HCEC 1CT (cell line): Measurements from ENCODE around the gene UPB1.
A peak's percentile ranks its signal among the peaks of the same experiment; 100 is the strongest.
"Not testable (repeated sequence)": the region's sequence is repeated elsewhere in the genome, so short reads cannot be mapped to it uniquely, and the experiment has no call there.

ENCODE experiments used
- DNase-seq: peaks from one replicate; pipeline ENCODE4 v3.0.0-alpha.2; 2017

UPB1 gene

GRCh38 chr22:24482998-24483397 is 12.1 kb upstream of the UPB1 start:
- DNase-seq, result no peak

DNA sequence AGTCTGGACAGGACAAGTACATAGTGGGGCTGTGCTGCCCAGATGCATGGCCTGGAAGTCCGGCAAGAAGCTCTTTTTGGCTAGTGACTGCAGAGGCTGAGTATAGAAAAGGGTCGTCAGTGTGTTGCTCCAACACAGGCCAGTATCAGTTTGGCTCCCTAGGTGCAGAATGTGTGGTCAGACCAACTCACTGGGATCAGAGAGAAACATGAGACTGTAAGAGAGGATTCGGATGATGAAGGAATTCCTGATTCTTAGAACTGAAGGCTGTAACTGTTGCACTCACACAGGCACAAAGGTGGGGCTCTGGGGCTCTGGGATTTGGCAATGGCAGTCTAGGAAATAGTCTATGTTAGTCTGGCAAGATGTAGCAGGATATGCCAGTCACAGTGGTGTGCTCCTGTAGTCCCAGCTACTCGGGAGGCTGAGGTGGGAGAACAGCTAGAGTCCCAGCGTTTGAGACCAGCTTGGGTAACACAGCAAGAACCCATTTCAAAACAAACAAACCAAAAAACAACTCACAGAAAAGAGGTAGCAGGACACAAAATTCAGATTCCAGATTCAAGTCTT is 11.1 kb upstream of the UPB1 start:
- DNase-seq, result no peak

DNA sequence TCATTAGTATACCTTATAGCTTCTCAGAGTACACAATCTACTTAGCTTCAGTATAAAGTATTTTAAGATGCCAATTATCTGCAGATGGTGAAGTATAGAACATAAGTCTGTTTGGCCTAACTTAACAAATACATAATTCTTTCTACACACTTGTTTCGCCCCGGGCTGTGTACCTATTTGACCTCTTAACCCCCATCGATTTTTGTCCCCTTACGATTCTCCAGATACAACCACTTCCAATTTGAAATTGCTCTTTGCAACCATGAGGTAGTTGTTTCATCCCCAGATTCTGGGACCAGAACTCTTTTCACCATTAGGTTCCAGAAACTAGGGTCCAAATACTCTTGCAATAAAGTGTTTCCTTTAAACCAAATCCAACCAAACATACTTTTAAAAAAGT is 10.0 kb upstream of the UPB1 start:
- DNase-seq, result no peak

DNA sequence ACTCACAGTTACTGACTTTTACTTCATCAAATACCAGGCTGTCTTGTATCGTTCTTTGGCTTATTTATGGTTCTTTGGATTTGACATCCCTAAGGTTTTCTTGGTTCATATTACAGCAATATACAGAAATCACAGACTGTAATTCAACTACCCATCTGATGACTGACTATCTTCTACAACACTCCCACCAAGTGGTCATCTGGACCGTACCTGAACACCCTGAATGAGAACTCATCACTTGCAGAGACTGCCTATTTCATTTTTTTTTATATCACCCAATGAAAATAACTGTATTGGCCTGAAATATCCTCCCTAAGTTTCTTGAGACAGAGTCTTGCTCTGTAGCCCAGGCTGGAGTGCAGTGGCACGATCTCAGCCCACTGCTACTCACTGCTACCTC is 9.5 kb upstream of the UPB1 start:
- no peak for DNase-seq

DNA sequence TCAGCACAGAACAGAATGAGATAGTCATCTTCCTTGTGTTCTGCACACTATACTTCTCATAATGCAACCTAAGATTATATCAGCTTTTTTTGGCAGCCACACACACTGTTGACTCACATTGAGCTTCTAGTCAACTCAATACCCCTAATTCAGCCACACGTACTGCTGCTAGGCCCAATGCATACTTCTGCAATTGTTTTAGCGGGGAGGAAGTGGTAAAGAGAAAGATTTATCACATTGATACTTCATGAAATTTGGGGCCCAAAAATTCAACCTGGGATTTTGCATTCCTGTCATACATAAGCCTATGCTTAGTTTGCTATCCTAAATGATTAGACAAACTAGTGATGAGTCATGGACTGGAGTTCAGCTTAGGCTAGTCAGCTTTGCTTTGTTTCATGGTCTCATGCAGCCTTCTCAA is 8.6 kb upstream of the UPB1 start:
- peak; percentile 76 for DNase-seq

DNA sequence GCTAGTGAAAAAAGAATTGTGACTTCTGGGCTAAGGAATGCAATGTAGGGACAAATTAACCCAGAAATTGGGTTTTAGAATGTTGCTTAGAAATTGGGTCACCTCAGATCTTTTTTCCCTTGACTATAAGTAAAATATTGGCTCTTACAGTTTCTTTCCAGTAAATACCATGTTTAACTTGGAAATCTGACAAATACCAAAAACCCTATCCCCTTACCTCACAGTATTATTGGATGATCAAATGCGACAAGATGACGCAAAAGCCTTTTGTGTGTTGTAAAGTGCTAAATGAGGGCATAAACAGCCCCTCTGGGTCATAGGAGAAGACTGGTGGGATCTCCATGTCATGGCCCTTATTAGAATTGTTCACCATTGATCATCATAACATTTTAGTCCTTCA is 6.1 kb upstream of the UPB1 start:
- no peak for DNase-seq

GRCh38 chr22:24489434-24489833 is 5.7 kb upstream of the UPB1 start:
- not testable (repeated sequence) for DNase-seq

DNA sequence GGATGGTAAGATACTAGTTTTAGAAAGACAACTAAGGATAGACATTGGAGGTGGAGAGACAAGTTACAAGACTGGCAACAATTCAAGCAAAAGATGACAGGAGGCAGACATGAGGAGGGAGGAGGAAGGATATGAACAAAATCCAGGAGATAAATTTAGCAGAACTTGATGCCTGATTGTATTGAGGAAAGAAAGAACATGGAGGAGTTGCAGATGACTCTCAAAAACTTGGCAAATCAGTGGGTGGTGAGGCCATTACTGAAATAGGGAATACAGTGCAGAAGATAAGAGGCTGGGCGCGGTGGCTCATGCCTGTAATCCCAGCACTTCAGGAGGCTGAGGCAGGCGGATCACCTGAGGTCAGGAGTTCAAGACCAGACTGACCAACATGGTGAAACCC is 2.7 kb upstream of the UPB1 start:
- DNase-seq, result no peak

DNA sequence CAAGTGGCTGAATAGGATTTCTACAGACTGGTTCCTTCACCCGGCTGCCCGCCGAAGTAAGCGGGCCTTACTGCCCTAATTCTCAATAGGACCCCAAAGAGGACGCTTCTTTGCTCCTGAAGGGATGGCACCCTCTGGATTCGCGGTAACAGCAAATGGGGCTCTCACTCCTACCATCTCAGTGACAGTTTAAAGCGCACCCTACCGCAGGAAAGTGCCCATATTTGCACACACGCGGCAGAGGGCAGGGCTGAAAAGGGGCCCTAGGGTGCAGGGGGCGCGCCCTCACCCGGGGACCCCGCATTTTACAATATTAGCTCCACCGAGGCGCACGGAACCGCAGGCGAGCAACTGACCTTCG is 985 bp upstream of the UPB1 start:
- no peak for DNase-seq

DNA sequence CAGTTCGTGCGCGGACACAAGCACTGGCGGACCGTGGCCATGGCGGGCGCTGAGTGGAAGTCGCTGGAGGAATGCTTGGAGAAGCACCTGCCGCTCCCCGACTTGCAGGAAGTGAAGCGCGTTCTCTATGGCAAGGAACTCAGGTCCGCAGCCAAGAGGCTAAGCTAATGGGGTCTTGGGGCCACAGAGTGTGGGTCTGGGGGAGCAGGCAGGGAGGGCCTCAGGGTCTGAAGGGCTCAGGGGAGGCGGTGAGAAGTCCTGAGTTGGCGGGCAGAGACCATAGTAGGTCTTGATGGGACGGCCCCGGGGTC is 188 bp downstream of the UPB1 start:
- DNase-seq, result no peak

- DNase-seq, result no peak
Observed at GRCh38 chr22:24496234-24496633, 1.1 kb downstream of the UPB1 start.

DNA sequence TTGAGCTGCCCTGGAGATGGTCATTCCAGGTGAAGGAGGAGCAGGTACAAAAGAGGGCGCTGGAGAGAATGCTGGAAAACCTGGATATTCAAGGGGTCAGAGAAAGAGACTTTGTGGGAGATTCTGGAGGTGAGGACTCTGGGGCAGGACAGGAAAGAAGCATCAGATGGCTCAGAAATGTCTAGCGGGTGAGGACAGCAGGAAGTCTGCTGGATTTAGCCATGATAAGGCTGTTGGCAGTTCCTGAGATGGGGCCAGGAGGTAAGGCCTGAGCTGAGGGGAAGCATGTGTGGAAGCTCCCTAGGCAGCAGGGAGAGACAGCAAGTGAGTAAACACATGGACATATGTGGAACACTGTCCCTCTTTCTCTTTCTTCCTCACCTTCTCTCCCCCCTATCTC is 1.5 kb downstream of the UPB1 start:
- no peak for DNase-seq

GRCh38 chr22:24497841-24498258 is 2.7 kb downstream of the UPB1 start:
- no peak for DNase-seq

DNA sequence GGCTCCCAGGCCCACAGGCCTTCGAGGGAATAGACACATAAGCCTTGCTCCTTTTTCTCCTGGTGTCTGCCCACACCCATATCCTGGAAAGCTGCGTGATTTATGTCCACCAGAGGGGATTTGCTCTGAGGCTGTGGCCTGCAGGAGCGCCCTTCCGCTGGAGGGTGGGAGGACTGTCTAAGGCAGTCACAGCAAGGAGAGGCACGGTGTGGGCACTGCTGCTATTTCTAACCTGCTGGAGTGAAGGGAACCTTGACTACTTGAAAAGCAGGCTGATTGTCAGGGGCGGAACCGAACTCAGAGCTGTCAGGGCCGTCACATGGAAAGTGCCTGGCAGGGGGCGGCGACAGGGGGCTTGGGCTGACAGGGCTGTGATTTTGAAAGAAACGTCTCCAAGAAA is 3.7 kb downstream of the UPB1 start:
- DNase-seq, result no peak

DNA sequence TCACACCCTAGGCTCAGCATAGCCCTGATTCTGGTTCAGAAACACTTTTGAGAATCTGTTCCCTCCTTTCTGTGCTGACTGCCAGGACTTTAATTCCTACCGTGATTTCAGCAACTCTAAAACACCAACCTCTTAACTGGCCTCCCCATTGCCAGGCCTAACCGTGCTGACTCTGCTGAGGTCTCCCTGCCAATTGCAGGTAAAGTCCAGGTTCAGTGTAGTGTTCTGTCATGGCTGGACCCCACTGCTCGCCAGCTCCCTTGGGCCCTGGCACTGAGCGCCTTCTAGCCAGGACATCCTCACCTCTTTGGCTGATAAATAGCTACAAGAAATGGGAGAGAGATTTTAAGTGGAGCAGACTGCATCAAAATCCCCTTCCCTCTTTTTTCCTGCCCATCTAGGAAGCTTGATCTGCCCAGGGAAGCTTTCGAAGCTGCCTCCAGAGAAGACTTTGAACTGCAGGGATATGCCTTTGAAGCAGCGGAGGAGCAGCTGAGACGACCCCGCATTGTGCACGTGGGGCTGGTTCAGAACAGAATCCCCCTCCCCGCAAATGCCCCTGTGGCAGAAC is 4.7 kb downstream of the UPB1 start:
- no peak for DNase-seq

GRCh38 chr22:24500277-24500820 is 5.2 kb downstream of the UPB1 start:
- DNase-seq, result no peak

GRCh38 chr22:24501301-24502005 is 6.3 kb downstream of the UPB1 start:
- no peak for DNase-seq

DNA sequence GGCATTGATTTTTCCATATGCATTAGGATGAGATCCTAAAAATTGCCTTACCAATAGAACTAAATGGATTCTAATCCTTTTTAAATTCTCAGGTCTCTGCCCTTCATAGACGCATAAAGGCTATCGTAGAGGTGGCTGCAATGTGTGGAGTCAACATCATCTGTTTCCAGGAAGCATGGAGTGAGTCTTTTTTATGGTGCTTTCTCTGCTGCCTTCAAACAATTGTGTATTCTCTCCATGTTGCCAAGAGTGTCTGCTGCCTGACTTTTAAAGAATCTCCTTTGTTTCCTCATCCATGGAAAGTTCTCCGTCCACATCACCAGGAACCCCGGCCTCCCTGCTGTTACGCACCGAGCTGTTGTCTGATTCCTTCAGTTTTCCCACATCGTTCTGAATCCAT is 6.9 kb downstream of the UPB1 start:
- DNase-seq, result no peak

GRCh38 chr22:24502541-24502940 is 7.4 kb downstream of the UPB1 start:
- DNase-seq, result no peak

DNA sequence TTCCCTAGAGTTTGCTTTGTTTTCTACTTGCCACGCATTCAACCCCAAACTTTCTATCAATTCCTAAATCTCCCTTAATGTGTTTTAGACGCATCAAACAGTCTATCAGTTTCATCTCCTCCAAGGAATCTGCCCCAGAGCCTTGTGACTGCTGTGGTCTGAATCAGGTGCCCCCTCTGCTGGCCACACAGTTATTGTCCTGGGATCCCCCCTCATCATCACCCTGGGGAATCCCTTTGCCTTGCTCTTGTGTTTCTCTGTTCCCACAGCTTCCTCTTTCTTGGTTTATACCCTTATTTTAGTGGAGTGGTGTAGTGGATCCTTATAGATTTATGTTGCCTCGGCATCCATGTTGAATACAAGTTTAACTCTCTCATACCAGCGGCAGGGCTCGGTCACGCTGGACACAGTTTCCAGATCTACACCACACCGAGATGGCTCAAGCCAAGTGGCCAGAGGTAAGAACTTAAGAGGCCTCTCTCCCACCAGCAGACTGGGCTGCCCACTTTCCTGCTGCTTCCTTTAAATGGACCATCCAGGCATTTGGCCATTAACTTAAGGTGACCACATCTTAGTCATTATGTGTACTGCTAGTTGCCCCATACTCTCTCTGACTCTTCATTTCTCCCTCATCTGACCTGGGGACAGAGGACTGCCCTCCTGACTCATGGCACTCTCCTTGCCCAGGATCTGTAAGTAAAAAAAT is 8.2 kb downstream of the UPB1 start:
- peak; percentile 57 for DNase-seq

DNA sequence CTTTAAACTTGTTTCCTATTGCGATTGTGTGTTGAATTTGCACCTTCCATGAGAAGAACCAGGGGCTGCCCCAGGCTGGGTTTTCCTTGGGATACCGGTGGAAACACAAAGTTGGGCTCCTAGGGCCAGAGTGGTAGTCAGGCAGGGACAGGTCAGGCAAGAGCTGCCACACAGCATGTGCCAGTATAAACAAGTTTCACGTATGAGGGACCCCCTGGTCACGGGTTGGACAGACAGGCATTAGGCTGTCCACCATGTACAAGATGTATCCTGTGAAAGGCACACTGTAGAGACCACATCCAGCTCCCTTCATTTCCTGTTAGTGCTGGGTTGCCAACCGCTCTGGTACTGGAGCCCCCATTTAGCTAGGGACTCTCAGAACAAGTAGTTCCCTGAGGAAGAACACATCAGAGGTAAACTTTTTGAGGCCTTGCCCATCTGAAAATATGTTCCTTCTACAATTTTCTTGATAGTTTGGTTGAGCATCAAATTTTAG is 8.8 kb downstream of the UPB1 start:
- no peak for DNase-seq

DNA sequence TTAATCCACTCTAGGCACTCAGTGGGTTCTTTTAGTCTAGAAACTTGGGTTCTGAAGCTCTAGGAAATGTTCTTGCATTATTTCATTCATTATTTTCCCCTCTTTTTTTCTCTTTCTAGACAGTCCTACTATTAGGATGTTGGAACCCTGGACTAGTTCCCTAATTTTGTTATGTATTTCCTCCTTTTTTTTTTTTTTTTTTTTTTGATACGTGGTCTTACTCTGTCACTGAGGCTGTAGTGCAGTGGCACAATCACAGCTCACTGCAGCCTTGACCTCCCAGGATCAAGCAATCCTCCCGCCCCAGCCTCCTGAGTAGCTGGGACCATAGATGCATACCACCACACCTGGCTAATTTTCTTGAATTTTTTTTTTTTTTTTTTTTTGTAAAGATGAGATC is 9.4 kb downstream of the UPB1 start:
- no peak for DNase-seq

DNA sequence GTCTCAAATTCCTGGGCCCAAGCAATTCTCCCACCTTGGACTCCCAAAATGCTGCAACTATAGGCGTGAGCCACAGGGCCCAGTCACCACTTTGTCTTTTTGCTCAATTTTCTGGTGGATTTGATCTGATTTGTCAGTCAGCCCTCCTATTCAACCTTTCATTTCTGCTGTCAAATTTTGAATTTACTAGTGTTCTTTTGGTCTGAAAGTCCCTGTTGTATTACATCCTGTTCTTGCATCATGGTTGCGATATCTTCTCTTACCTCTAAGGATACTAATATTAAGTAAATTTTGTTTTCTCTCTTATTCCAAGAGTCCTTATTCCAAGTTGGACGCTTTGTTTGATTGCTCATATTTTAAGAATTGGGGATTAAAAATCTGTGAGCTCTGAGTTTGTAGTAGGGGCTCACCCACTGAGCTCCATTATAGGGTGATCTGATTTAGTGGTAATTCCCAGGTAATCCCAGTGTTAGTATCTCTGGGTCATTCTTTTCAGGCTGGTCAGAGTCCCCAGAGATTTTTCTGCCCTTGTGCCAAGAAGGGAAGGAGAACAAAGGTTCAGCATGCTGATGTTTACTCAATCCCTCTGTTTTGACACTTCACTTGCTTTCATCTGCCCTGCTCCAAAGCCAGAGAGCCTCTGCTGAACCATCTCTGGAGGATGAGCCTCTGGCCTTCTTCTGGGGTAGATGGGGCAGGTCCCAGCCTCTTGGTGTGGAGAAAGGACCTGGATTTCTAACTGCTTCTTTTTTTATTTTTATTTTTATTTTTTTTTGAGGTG is 10.0 kb downstream of the UPB1 start:
- no peak for DNase-seq
